ENCODE data around the gene UBE2D1. TPM values are rescaled to one million over a fixed set of nuclear protein-coding genes. Genes with fewer than 3 reads are reported as not detected.
A peak's percentile ranks its signal among the peaks of the same experiment; 100 is the strongest.

The UBE2D1 gene
- total and polyA plus RNA-seq, 2 donors (not counting 3 experiments of a cell fraction or from before 2014, with no cell fraction given) = 13.5 to 14.5 TPM

DNA sequence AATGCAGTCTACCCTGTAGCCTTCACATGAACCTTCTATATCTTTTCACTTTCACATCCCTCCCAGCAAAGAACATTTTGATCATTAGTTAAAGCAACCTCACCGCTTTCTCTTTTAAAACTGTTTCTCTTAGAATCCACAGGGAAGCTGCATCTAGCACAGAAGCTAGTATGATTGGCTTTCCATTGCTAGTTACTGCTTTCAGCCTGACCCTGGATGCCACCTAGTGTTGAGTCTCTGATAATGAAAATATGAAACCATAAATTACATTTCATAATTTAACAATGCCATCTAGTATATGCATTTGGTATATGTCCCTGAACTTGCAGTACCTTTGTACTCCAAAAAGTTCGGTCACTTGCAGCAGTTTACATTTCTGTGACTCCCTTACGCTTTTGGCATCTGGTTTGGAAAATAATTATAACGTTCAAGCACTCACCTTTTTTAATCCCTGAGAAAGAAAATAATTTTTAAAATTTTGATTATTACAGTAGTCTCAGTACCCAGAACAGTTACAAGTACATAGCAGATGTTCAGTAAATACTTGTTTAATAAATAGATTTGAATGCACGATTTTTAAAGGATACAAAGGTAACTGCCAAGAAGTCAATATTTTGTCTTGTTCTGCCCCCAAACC is 43.1 kb upstream of the UBE2D1 start:
- intact Hi-C loops (cut with micrococcal nuclease) = loop anchor here (1.0 to 2.0 kb wide), 3 partner anchors 23 to 114 kb away; no protein-coding TSS in a partner anchor
- BruUV-seq (replicated peaks) = no TSS peak
- ChIA-PET POLR2A (interaction anchor here (1.0 to 1.2 kb wide), 2 partner anchors 23 to 108 kb away, joined by 3 read pairs; partner anchors contain the start of gene CISD1), CTCF (interaction anchor here (0.5 to 5.8 kb wide), 33 partner anchors 9 to 139 kb away, joined by 3 to 281 read pairs (median 4); partner anchors contain the start of genes CISD1, IPMK and TFAM)
- Histone ChIP-seq H4K20me1 (replicated peaks; ENCODE audit: control insufficient read depth, extremely low read depth, insufficient read depth, low read length) (no peaks in the 10 kb centered on the region), H3K27me3 (ENCODE audit: control insufficient read depth in 2 of 2, insufficient read depth in 2 of 2, low read length in 2 of 2) (no peaks in the 10 kb centered on the region), H3K4me1 (ENCODE audit: control insufficient read depth, extremely low read depth, insufficient read depth, low read length) (no peaks in the 10 kb centered on the region), H3K27ac (ENCODE audit: insufficient read depth, low read depth, low read length) (no peak overlapping the region), H3K4me2 (ENCODE audit: insufficient read depth, low read length) (no peak overlapping the region), H2AFZ (ENCODE audit: low read depth, low read length) (no peak overlapping the region), H3K79me2 (ENCODE audit: control insufficient read depth, insufficient read depth, low read length) (no peaks in the 10 kb centered on the region), H3K4me3 (replicated peaks in 1 of 3; ENCODE audit: insufficient read depth in 1 of 3, low read depth in 1 of 3, low read length in 3 of 3) (no peak overlapping the region), H3K9me3 (replicated peaks; ENCODE audit: control insufficient read depth, insufficient read depth, low read length) (no peaks in the 10 kb centered on the region), H3K9me1 (replicated peaks; ENCODE audit: control insufficient read depth, extremely low read depth, insufficient read depth, low read length) (no peaks in the 10 kb centered on the region), H3K9ac (replicated peaks; ENCODE audit: extremely low read depth, insufficient read depth, low read length) (no peak overlapping the region), H3K36me3 (ENCODE audit: control insufficient read depth in 2 of 2, extremely low read depth in 1 of 2, insufficient read depth in 2 of 2, low read length in 2 of 2) (no peaks in the 10 kb centered on the region)
- DNase-seq (ENCODE audit: low read depth, low spot score) (peak; percentile 72), FAIRE-seq (peak; percentile 52)
- TF ChIP-seq, protein P1, sequence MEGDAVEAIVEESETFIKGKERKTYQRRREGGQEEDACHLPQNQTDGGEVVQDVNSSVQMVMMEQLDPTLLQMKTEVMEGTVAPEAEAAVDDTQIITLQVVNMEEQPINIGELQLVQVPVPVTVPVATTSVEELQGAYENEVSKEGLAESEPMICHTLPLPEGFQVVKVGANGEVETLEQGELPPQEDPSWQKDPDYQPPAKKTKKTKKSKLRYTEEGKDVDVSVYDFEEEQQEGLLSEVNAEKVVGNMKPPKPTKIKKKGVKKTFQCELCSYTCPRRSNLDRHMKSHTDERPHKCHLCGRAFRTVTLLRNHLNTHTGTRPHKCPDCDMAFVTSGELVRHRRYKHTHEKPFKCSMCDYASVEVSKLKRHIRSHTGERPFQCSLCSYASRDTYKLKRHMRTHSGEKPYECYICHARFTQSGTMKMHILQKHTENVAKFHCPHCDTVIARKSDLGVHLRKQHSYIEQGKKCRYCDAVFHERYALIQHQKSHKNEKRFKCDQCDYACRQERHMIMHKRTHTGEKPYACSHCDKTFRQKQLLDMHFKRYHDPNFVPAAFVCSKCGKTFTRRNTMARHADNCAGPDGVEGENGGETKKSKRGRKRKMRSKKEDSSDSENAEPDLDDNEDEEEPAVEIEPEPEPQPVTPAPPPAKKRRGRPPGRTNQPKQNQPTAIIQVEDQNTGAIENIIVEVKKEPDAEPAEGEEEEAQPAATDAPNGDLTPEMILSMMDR (IDR thresholded peaks at IDR 0.05; ENCODE audit: extremely low read depth in 1 of 2, insufficient read depth in 1 of 2, low read depth in 1 of 2, low read length in 2 of 2) = peak; percentile 55 to 57
- TF ChIP-seq, protein P2, sequence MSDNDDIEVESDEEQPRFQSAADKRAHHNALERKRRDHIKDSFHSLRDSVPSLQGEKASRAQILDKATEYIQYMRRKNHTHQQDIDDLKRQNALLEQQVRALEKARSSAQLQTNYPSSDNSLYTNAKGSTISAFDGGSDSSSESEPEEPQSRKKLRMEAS (IDR thresholded peaks at IDR 0.05; ENCODE audit: insufficient read depth, insufficient read length) = no peak
- dilution Hi-C loops (cut with MboI; ENCODE audit: extremely low pct_ligation_motif_present, low sequenced_read_pairs) = no loop called here

DNA sequence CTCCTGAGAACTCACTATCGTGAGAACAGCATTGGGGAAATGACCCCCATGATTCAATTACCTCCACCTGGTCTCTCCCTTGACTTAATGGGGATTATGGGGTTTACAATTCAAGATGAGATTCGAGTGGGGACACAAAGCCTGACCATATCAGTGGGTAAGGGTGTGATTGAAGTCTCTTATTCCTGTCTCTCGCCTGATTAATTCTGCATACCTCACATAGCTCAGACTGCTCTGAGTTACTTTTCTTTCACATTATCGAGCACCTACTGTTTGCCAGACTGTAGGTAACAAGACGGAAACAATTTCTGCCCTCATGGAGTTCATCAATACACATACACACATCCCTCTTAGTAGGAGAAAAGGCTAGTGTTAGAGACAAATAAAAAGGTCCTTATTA is 40.8 kb upstream of the UBE2D1 start:
- no TSS peak for BruUV-seq (replicated peaks)
- intact Hi-C loops (cut with micrococcal nuclease) = no loop called here

More for the DNA sequence above, 40.8 kb upstream of the UBE2D1 start:
- POLR2A ChIA-PET = no interaction called here
- H3K36me3 ChIP-seq (ENCODE audit: control insufficient read depth in 2 of 2, extremely low read depth in 1 of 2, insufficient read depth in 2 of 2, low read length in 2 of 2) = no peaks in the 10 kb centered on the region
- no peaks in the 10 kb centered on the region for H3K4me1 ChIP-seq (ENCODE audit: control insufficient read depth, extremely low read depth, insufficient read depth, low read length)
- no peaks in the 10 kb centered on the region for H3K9me3 ChIP-seq (replicated peaks; ENCODE audit: control insufficient read depth, insufficient read depth, low read length)
- H3K27me3 ChIP-seq (ENCODE audit: control insufficient read depth in 2 of 2, insufficient read depth in 2 of 2, low read length in 2 of 2) = no peaks in the 10 kb centered on the region
- TF ChIP-seq EZH2 (IDR thresholded peaks at IDR 0.05; ENCODE audit: borderline replicate concordance, low read depth, low read length, severe bottlenecking) (no peak), MYC (IDR thresholded peaks at IDR 0.05; ENCODE audit: low read depth, low read length) (no peak), FOS (IDR thresholded peaks at IDR 0.05; ENCODE audit: borderline replicate concordance, insufficient read depth, low read length) (no peak), GATA2 (IDR thresholded peaks at IDR 0.05; ENCODE audit: insufficient read depth, insufficient read length, low read depth, low read length) (no peak), POLR2AphosphoS5 (IDR thresholded peaks at IDR 0.05; ENCODE audit: insufficient read depth, low read depth, low read length) (no peak), POLR2A (IDR thresholded peaks at IDR 0.05; ENCODE audit: low read depth, low read length) (no peak), JUN (IDR thresholded peaks at IDR 0.05; ENCODE audit: borderline replicate concordance, insufficient read depth, insufficient read length, low read depth) (no peak)
- TF ChIP-seq, protein P2 (IDR thresholded peaks at IDR 0.05; ENCODE audit: insufficient read depth, insufficient read length) = no peak
- TF ChIP-seq, protein P1 (IDR thresholded peaks at IDR 0.05; ENCODE audit: extremely low read depth in 1 of 2, insufficient read depth in 1 of 2, low read depth in 1 of 2, low read length in 2 of 2) = no peak
- no peak overlapping the region for H3K27ac ChIP-seq (ENCODE audit: insufficient read depth, low read depth, low read length)
- H4K20me1 ChIP-seq (replicated peaks; ENCODE audit: control insufficient read depth, extremely low read depth, insufficient read depth, low read length) = no peaks in the 10 kb centered on the region
- no peak overlapping the region for H2AFZ ChIP-seq (ENCODE audit: low read depth, low read length)
- H3K79me2 ChIP-seq (ENCODE audit: control insufficient read depth, insufficient read depth, low read length) = no peaks in the 10 kb centered on the region
- no peaks in the 10 kb centered on the region for H3K9me1 ChIP-seq (replicated peaks; ENCODE audit: control insufficient read depth, extremely low read depth, insufficient read depth, low read length)
- FAIRE-seq (no peak), DNase-seq (ENCODE audit: low read depth, low spot score) (no peak)
- no peak overlapping the region for H3K9ac ChIP-seq (replicated peaks; ENCODE audit: extremely low read depth, insufficient read depth, low read length)
- no peak overlapping the region for H3K4me2 ChIP-seq (ENCODE audit: insufficient read depth, low read length)
- H3K4me3 ChIP-seq (replicated peaks in 1 of 3; ENCODE audit: insufficient read depth in 1 of 3, low read depth in 1 of 3, low read length in 3 of 3) = no peak overlapping the region
- CTCF ChIA-PET = interaction anchor here (5.8 kb wide), 1 partner anchor 115 kb away, joined by 281 read pairs; no protein-coding TSS in a partner anchor
- dilution Hi-C loops (cut with MboI; ENCODE audit: extremely low pct_ligation_motif_present, low sequenced_read_pairs) = no loop called here
